ENCODE measurements around the gene KLRC3. TPM values are rescaled to one million over a fixed set of nuclear protein-coding genes. Genes with fewer than 3 reads are reported as not detected.
"Not testable (repeated sequence)": the region's sequence is repeated elsewhere in the genome, so short reads cannot be mapped to it uniquely, and the experiment has no call there.

KLRC3 gene
- total RNA-seq, 1 donor from 2014 or later: not detected

DNA sequence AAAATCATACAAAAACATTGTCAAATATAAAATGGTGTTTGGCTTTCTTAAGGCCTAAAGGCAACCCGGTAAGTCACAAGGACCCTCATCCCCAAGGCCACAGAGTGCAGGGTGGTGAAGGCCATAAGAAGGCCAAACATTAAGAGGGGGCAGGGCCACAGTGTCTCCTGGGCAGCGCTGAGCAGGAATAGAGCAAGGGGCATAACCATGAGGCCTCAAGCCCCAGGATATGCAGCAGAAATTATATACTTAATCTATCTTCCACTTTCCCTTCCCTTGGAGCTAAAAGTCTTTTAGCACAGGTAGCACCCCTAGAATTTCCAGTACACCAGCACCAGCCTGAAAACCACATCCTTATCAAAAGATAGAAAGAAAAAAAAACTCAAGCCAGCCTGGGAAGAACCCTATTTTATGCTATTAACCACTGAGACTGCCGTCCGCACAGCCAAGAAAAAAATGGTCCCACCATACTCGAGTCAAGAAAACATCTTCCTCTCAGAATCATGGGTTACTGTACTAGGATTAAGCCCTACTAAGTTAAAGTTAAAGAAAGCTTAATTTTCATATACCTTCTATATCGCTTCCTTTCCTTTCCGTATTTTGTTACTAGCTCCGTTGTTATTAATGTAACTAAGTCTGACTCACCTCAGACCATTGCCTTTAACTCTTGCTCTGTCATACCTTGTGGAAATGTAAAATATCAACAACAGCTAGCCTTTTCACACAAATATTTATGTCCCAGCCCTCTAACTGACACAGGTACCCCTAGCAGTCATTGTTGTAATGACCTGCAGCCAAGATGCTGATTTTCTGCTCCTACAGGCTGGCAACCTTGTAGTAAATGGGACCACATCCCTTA lies 50.6 kb downstream of the KLRC3 start:
- Histone ChIP-seq H3K4me3 (ENCODE audit: low read depth, low read length) (no peak overlapping the region), H3K36me3 (ENCODE audit: control insufficient read depth, insufficient read depth, low read length) (no peaks in the 10 kb centered on the region), H3K27me3 (ENCODE audit: control insufficient read depth, insufficient read depth, low read length) (no peaks in the 10 kb centered on the region)
- TF ChIP-seq, protein P1, sequence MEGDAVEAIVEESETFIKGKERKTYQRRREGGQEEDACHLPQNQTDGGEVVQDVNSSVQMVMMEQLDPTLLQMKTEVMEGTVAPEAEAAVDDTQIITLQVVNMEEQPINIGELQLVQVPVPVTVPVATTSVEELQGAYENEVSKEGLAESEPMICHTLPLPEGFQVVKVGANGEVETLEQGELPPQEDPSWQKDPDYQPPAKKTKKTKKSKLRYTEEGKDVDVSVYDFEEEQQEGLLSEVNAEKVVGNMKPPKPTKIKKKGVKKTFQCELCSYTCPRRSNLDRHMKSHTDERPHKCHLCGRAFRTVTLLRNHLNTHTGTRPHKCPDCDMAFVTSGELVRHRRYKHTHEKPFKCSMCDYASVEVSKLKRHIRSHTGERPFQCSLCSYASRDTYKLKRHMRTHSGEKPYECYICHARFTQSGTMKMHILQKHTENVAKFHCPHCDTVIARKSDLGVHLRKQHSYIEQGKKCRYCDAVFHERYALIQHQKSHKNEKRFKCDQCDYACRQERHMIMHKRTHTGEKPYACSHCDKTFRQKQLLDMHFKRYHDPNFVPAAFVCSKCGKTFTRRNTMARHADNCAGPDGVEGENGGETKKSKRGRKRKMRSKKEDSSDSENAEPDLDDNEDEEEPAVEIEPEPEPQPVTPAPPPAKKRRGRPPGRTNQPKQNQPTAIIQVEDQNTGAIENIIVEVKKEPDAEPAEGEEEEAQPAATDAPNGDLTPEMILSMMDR (IDR thresholded peaks at IDR 0.05; ENCODE audit: insufficient read depth, low read length, severe bottlenecking): no peak
- peak; percentile 58 for DNase-seq (ENCODE audit: low read depth)
- no peak for FAIRE-seq

- TF ChIP-seq, protein P1 (IDR thresholded peaks at IDR 0.05; ENCODE audit: insufficient read depth, low read length, severe bottlenecking): no peak
- DNase-seq (ENCODE audit: low read depth): no peak
- FAIRE-seq: no peak
- Histone ChIP-seq H3K36me3 (ENCODE audit: control insufficient read depth, insufficient read depth, low read length) (no peaks in the 10 kb centered on the region), H3K4me3 (ENCODE audit: low read depth, low read length) (no peak overlapping the region), H3K27me3 (ENCODE audit: control insufficient read depth, insufficient read depth, low read length) (no peaks in the 10 kb centered on the region)
Measured at GRCh38 chr12:10368206-10369171, 51.9 kb downstream of the KLRC3 start.

DNA sequence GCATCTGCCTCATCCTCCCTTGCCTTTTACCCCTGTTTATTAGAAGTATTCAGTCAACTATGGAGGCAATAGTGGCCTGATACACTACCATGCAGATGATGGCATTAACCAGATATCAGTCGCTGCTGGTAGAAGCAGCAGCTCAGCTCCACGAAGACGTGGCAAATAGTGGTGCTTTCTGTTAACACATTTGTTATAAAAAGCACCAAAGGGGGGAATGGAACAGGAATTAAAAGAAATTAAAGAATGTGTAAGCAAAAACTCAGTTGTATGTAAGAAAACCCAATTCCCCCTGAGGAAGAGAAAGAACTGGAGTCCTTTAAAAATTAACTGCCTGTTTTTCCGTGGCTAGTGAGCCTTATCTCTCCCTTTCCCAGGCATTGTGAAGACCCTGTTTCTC lies 52.7 kb downstream of the KLRC3 start:
- not testable (repeated sequence) for FAIRE-seq; H3K27me3 ChIP-seq (ENCODE audit: control insufficient read depth, insufficient read depth, low read length); DNase-seq (ENCODE audit: low read depth); H3K36me3 ChIP-seq (ENCODE audit: control insufficient read depth, insufficient read depth, low read length); H3K4me3 ChIP-seq (ENCODE audit: low read depth, low read length)

- H3K36me3 ChIP-seq (ENCODE audit: control insufficient read depth, insufficient read depth, low read length): no peaks in the 10 kb centered on the region
- TF ChIP-seq, protein P1 (IDR thresholded peaks at IDR 0.05; ENCODE audit: insufficient read depth, low read length, severe bottlenecking): no peak
- no peaks in the 10 kb centered on the region for H3K27me3 ChIP-seq (ENCODE audit: control insufficient read depth, insufficient read depth, low read length)
- FAIRE-seq (no peak), DNase-seq (ENCODE audit: low read depth) (peak; percentile 38)
- no peak overlapping the region for H3K4me3 ChIP-seq (ENCODE audit: low read depth, low read length)
Measured at GRCh38 chr12:10366875-10367274, 53.5 kb downstream of the KLRC3 start.

DNA sequence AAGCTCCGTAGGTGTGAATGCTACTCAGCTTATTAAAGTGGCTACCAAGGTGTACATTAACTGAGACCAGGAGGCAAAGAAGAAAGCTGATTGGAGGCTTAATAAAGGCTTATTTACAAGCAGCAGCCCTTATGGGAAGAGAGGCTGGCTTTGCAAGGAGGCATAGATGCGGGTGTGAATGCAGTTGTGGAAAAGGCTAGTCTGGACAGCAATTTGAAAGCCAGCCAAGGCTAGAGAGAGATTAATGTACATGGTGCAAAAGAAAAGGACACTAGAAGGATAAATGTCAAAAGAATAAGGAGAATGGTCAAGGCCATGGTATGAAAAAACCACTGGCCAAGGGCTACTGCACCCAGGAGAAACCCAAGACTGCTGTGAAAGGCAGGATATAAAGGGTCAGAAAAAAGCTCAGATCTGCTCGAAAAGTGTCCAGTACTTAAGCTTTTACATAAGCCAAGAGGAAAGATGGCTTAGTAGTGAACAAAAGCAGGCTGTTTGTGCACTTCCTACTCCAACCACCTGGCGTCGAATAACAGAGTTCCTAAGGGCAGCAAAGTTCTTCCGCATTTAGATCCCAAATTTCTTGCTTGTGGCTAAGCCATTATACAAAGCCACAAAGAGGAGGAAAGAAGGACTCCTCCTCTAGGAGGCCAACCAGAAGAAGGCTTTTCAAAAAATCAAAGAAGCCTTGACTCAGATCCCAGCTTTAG lies 54.5 kb downstream of the KLRC3 start:
- TF ChIP-seq, protein P1 (IDR thresholded peaks at IDR 0.05; ENCODE audit: insufficient read depth, low read length, severe bottlenecking): peak; percentile 55
- no peaks in the 10 kb centered on the region for H3K27me3 ChIP-seq (ENCODE audit: control insufficient read depth, insufficient read depth, low read length)
- DNase-seq (ENCODE audit: low read depth) (peak; percentile 60), FAIRE-seq (no peak)
- H3K36me3 ChIP-seq (ENCODE audit: control insufficient read depth, insufficient read depth, low read length): no peaks in the 10 kb centered on the region
- peak overlapping the region; percentile 42 for H3K4me3 ChIP-seq (ENCODE audit: low read depth, low read length)

All from bronchial epithelial cell (primary cell).